Activated T-cell treated with anti-CD3 and anti-CD28 coated beads for 4 hours (primary cell): ENCODE measurements around the gene MRPL38.
A peak's percentile ranks its signal among the peaks of the same experiment; 100 is the strongest.

Experiments
- DNase-seq: peaks from one replicate; pipeline ENCODE4 v3.0.0-alpha.2; 2020

Gene MRPL38

GRCh38 chr17:75904749-75905521, at the start of gene MRPL38:
Gene MRPL38 (minus strand): TSS chr17:75904884. CDS start chr17:75904875, 9 bp downstream.
- DNase-seq: peak; percentile 78

GRCh38 chr17:75950855-75951554, 46.3 kb upstream of the MRPL38 start:
- no peak for DNase-seq

GRCh38 chr17:75950421-75950820, 45.7 kb upstream of the MRPL38 start:
- no peak for DNase-seq

GRCh38 chr17:75945211-75945610, 40.5 kb upstream of the MRPL38 start:
- no peak for DNase-seq

- DNase-seq: no peak
These were observed 38.8 kb upstream of the MRPL38 start for GRCh38 chr17:75943491-75943890.

GRCh38 chr17:75942473-75942872, 37.8 kb upstream of the MRPL38 start:
- DNase-seq: no peak

DNA sequence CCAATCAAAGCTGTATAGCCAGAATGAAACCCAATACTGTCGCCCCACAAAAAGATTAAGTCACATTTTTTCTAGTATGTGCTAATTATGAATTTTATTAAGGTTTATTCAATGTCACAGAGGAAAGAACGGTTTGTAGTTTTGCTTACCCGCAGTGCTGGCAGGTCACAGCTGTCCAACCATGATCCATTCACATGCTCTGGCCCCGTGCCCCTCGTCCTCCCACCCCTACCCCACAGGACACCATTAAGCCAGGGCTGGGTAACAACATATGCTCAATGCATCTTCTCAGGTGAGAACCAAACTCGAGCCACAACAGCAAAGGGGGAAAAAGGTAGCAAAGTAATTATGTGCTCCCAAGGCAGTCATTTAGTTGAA, 36.7 kb upstream of the MRPL38 start:
- DNase-seq: no peak

DNA sequence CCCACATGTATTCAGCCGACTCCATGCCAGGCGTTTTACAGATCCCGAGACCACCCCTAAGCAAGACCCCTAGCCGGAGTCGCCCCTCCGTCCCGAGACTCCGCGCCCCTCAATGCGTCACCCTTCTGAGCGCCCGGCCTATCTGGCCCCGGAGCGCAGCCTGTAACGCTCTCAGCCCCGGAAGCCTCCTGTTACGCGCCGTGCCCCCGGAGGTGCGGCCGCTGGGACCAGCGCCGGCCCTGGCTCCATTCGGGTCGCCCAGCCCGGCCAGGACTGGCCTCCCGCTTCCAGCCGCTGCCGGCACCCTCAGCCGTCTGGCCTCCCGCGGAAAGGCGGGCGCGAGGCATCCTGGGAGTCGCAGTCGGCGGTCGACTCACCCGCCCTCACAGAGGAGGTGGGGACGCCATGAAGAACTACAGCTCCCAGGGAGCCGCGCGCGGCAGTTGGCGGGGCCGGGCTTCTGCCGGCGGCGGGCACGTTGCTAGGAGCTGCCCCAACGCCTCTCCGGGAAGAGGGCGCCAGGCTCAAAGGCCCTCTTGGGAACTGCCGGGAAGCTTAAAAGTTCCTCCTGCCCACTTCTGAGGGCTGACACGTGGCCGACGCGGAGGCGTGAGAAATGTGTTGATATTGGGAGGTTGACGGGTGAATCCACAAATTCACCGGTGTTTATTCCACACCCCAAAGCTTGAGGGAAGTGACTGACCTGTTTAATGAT, 36.2 kb upstream of the MRPL38 start, which contains the start of gene FBF1:
FBF1 (minus strand) TSS at position 316 of the 715 bp plus-strand sequence. CDS start 2,893 bp downstream, outside the sequence.
- DNase-seq: peak; percentile 82

GRCh38 chr17:75937652-75938051, 33.0 kb upstream of the MRPL38 start:
- DNase-seq: no peak

- no peak for DNase-seq
These were observed 29.1 kb upstream of the MRPL38 start for GRCh38 chr17:75933808-75934207.

DNA sequence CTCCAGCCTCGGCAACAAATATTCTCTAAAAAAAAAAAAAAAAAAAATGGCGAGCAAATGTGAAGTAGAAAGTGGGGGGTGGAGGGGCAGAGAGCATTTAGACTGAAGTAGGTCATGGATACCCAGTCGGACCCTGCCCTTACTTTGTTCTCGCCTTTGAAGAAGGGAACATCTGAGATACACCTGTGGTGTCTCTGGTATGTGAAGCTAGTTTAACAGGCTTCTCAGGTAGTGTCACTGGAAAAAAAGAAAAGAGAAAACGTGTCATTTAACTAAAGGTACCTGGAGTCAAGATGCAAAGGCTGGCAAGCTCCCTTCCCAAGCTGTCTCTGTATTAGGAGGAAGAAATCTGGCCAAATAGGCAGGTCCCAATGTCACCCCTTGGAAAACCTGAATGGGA, 28.2 kb upstream of the MRPL38 start:
- no peak for DNase-seq

GRCh38 chr17:75931062-75931461, 26.4 kb upstream of the MRPL38 start:
- no peak for DNase-seq

- no peak for DNase-seq
These were observed 22.7 kb upstream of the MRPL38 start for GRCh38 chr17:75927286-75927922.

DNA sequence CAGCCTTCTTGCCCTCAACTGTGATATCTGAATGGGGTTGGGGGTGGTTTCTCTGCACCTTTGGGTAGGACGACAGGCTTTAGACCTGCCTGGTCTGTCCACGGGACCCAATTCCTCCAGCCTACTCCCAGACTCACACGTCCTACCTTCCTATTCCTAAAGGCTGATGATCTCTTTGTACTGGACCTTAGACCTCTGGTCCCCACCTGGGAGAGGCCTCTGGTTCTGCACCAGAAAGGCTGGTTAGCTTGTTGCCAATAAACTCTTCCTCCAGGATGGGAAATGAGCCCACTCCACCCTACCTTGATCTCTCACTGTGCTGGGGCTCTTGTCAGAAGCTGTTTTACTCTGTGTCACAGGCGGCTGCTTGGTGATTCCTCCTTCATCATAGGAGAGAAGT, 21.8 kb upstream of the MRPL38 start:
- no peak for DNase-seq

- DNase-seq: no peak
These were observed 21.2 kb upstream of the MRPL38 start for GRCh38 chr17:75925912-75926311.

DNA sequence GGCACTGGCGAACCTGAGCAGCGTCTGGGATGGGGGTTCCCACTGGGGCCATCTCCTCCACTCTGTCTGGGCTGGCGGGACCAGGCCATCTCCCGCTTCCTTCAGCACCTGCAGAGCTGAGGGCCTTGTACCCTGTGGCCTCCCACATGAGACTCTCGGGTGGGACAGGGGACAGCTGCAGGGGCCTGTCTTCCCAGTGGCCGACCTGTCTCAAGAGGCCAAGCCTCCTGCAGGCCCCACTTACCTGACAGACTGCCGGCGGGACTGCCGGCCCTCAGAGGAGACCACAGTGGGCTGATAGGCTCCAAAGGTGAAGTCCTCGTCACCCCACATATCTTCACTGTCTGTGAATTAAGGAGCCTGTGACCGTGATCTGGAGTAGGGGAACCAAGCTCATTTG, 20.4 kb upstream of the MRPL38 start:
- DNase-seq: no peak

DNA sequence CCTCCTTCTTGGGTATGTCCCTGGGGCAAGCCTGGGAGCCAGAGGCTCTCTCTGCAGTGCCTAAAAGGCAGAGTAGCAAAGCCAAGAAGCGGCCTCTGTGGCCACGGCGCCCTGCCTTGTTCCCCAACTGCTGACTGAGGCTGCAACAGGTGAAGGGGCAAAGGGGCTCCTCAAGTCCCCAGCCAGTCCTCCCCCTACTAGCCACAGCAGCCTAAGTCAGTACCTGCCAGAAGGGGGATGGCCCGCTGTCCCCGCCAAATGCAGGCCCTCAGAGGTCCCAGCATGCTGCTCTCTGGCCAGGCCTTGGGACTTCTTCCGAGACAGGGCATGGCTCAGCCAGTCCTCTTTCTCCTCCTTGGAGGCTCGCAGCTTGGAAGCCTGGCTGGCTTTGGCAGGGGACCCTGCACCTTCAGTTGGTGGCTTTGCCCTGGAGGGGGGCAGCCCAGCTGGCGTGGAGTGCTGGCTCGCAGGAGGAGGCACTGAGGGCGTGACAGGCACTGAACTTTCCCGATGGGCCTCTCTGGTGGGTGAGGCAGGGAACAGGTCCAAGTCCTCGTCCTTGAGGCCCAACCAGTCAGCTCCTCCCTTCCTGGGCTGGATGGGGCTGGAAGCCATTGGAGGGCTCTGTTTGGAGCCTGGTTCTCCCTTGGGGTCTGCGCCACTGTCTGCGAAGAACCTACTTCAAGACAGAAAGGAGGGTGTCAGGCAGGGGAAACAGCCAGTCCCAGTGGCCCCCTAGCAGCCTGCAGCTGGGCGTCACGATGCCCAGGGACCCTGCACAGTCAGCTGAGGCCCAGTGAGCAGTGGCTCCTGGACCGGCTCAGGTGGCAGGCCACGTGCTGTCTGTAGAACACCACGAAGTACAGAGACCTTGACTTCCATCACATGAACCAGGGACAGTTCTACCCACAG, 18.5 kb upstream of the MRPL38 start:
- no peak for DNase-seq

GRCh38 chr17:75922173-75922961, 17.7 kb upstream of the MRPL38 start:
- no peak for DNase-seq

DNA sequence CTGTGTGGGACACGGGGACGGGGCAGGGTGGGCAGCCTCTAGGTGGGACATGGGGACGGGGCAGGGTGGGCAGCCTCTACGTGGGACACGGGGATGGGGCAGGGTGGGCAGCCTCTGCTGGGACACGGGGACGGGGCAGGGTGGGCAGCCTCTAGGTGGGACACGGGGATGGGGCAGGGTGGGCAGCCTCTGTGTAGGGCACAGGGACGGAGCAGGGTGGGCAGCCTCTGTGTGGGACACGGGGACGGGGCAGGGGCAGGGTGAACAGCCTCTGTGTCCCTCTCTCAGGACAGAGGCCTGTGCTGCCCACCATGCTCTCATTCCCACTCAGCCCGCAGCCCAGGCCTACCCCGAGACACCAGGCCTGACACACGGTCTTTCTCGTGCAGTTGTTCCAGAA, 16.9 kb upstream of the MRPL38 start:
- DNase-seq: no peak

GRCh38 chr17:75920045-75920560, 15.4 kb upstream of the MRPL38 start:
- no peak for DNase-seq

DNA sequence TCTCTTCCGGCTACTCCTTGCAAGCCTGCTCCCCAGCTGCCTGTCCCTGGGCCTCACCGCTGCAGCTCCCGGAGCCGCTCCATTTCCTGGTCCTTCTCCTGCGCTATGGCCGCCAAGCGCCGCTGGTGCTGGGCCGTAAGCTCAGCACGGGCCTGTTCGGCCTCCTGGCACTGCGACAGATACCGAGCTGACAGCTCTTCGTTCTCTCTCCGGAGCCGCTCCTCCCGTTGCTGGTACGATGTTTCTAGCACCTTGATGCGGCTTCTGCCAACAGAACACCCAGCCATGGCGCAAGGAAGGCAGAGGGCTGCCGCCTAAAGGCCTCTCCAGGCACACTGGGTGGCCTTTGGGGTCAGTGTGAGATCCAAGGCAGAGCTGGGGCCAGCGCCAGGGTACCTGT, 14.9 kb upstream of the MRPL38 start:
- DNase-seq: no peak
